GM19455 (cell line): Measurements from ENCODE around the gene IRGQ.

Source experiments
- ATAC-seq: cut with Tn5 transposase; IDR thresholded peaks from one replicate; pipeline ENCODE4 v1.9.1; 2021; ENCODE audit not compliant: unreplicated experiment

IRGQ gene

GRCh38 chr19:43545276-43545675 lies 50.7 kb downstream of the IRGQ start:
- ATAC-seq: no peak

GRCh38 chr19:43544077-43544476 lies 51.9 kb downstream of the IRGQ start:
- no peak for ATAC-seq

- no peak for ATAC-seq
Measured at GRCh38 chr19:43541920-43542650, 53.8 kb downstream of the IRGQ start.

- no peak for ATAC-seq
Measured at GRCh38 chr19:43540381-43540780, 55.6 kb downstream of the IRGQ start.

- no peak for ATAC-seq
Measured at GRCh38 chr19:43538922-43539321, 57.0 kb downstream of the IRGQ start.

- ATAC-seq: no peak
Measured at GRCh38 chr19:43534816-43535761, 60.8 kb downstream of the IRGQ start.
